GM12874 (cell line): ENCODE data around the gene JPH2.

ENCODE experiments used
- CTCF ChIP-seq: IDR thresholded peaks from 2 replicates; pipeline ENCODE4 v1.5.1; 2011; ENCODE audit warnings: low read depth, mild to moderate bottlenecking, control low read depth, low read length, moderate library complexity; ENCODE audit not compliant: insufficient read depth

Gene JPH2

GRCh38 chr20:44204156-44204831, 17.3 kb upstream of the JPH2 start:
- TF ChIP-seq CTCF, result no peak

GRCh38 chr20:44203161-44203560, 16.2 kb upstream of the JPH2 start:
- no peak for TF ChIP-seq CTCF

- no peak for TF ChIP-seq CTCF
Measured at GRCh38 chr20:44200983-44201382, 14.0 kb upstream of the JPH2 start.

GRCh38 chr20:44200371-44200770, 13.4 kb upstream of the JPH2 start:
- TF ChIP-seq CTCF, result no peak

GRCh38 chr20:44199877-44200276, 12.9 kb upstream of the JPH2 start:
- no peak for TF ChIP-seq CTCF

GRCh38 chr20:44198872-44199271, 11.9 kb upstream of the JPH2 start:
- no peak for TF ChIP-seq CTCF

GRCh38 chr20:44196271-44196670, 9.3 kb upstream of the JPH2 start:
- TF ChIP-seq CTCF, result no peak
